DMS153 treated with DMSO at 0.1 percent for 48 hours (cell line): ENCODE measurements around the gene FAR2.
"Not testable (repeated sequence)": the region's sequence is repeated elsewhere in the genome, so short reads cannot be mapped to it uniquely, and the experiment has no call there.

Experiments
- DNase-seq: peaks from one replicate; lab custom pipeline; 2025; ENCODE audit not compliant: unreplicated experiment; lab: John Stamatoyannopoulos, UW

The FAR2 gene

DNA sequence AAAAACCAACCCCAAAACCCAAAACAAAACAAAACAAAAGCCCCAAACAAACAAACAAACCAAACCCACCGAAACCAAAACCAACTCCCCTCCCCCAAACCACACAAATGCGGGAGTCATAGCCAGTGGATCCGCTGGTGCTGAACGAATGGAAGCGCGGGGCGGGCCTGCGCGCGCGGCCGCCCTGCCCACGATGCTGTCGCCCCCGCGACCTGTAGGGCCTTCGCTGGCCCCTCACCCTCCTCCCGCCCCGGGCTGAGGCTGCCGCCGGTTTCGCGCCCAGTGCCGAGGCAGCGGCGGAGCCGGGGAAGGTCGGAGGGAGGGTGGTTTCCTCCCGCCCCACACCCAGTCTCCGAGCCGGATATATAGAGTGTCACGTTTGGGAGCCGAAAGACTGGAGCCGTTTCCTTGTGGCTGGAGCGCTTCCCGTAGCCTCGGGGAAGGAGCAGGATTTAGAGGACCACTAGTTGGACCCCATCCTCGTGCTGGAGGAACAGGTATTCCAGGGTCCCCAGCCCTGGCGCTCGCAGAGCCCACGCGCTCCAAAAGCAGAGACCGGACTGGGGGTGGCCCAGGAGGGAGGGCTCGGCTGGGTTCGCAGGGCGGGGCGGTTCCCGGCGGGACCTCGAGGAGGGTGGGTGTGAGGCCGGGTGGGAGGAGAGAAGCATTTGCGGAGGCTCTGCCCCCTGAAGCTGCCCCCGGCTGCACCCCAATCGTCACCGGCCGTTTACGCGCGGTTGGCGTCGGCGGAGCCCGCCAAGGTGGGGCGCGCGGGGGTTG lies at the start of gene FAR2:
TSS of gene FAR2 (plus strand) at position 368 of the 780 bp plus-strand sequence. CDS start 121,172 bp downstream, outside the sequence.
- no peak for DNase-seq

GRCh38 chr12:29102741-29103140 lies 46.3 kb upstream of the FAR2 start:
- DNase-seq, result no peak

- DNase-seq, result no peak
Observed at GRCh38 chr12:29103539-29103974, 45.5 kb upstream of the FAR2 start.

- DNase-seq, result no peak
Observed at GRCh38 chr12:29104516-29104915, 44.6 kb upstream of the FAR2 start.

GRCh38 chr12:29110506-29111442 lies 38.3 kb upstream of the FAR2 start:
- DNase-seq, result no peak

GRCh38 chr12:29113101-29113500 lies 36.0 kb upstream of the FAR2 start:
- no peak for DNase-seq

GRCh38 chr12:29116414-29116813 lies 32.7 kb upstream of the FAR2 start:
- no peak for DNase-seq

DNA sequence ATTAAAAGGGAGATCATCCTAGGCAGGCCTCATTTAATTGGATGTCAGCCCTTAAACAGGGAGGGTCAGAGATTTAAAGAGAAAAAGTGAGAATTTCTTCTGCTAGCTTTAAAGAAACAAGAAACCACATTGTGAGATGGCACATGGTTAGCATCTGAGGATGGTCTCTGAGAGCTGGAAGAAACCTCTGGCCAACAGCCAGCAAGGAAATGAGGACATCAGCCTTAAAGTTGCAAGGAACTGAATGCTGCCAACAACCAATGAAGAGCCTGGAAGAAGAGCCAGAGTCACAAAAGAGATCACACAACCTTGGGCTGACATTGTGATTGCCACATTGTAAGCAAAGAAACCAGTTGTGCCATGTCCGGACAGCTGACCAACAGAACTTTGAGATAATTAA lies 17.5 kb upstream of the FAR2 start:
- no peak for DNase-seq

DNA sequence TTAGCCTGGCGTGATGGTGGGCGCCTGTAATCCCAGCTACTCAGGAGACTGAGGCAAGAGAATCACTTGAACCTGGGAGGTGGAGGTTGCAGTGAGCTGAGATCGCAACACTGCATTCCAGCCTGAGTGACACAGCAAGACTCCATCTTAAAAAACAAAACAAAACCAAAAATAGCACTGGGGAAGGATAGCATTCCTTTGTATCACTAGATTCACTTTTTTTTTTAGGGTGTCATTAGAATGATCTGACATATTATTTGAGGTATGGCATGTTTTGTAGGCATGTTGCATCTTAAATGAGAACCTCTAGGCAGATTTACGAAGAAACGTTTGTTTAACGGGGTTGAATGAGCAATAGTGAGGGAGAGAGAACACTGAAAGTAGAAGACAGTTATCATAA lies 16.8 kb upstream of the FAR2 start:
- no peak for DNase-seq

- DNase-seq, result no peak
Observed at GRCh38 chr12:29133181-29133580, 15.9 kb upstream of the FAR2 start.

- DNase-seq, result no peak
Observed at GRCh38 chr12:29133680-29134079, 15.4 kb upstream of the FAR2 start.

- DNase-seq, result not testable (repeated sequence)
Observed at GRCh38 chr12:29138256-29138655, 10.8 kb upstream of the FAR2 start.

GRCh38 chr12:29138855-29139254 lies 10.2 kb upstream of the FAR2 start:
- not testable (repeated sequence) for DNase-seq

DNA sequence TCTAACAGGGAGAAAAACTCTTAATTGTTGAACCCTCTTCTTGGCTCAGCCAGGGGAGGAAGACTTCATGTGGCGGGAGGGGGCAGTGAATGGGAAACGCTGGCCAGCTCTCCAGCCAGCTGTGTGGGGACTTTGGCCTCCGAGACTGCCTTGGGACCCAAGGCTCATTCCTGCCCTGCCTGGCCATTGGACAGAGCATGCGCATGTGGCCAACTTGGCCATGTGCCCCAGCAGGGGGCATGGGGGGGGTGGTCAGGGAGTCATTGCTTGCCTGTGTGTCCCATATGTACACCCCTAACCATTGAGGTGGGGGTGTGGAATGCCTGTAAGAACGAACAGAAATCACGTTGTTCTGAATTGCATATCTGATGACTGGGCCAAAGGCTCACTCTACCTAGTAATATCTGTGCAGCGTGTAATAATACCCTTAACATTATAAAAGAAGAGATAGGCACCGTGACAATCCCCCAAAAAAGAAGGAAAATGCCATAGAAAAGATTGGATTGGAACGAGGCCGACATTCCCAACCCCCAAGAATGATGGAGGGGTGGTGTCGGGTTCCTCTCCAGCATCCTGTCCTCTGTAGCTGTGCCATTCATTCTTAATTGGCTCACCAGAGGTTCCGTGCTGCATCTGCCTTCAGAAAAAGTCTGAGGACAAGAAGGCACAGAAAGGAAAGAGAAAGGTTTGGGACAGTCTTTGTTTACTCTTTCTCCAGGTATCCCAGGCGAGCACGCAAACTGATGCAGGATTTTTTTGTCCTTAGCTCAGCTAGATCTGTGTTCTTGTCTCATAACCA lies 3.5 kb upstream of the FAR2 start:
- DNase-seq, result no peak

GRCh38 chr12:29146196-29146595 lies 2.9 kb upstream of the FAR2 start:
- no peak for DNase-seq

DNA sequence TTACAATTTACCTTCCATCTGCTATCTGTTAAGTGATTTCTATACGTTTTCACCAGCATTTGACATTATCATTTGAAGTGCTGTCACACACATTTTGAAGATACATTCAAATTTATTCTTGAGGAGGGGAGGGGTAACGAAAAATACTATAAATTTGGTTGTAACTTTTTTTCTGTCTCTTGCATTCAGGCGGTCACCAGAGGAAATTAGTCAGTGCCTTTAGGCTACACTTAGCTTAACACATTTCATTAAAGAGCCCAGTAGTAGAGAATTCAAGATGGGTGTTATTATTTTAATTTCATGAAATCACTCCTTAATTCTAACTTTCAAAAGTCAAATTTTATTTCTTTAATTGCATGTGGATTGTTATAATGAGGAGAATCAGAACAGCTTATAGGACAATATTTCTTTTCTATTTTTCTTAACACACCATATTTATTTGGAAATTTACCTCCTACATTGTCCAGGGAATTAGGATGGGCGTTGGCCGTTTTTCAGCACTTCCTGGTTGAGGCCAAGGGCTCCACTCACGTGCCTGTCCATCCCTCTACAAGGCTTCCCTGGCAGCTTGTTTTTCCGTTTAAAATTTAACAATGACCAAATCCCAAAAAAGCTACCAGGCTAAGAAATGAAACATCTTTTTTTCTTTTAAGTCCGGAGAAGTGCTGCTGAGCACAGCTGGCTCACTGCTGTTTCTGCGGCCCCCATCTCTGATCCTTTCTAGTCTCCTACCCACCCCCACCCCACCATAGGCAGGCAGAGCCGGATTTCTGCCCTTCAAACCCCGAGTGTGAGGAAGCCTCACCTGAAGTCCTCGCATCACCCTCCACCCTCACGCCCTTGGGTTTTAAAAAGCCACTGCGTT lies 1.1 kb upstream of the FAR2 start:
- DNase-seq, result no peak

DNA sequence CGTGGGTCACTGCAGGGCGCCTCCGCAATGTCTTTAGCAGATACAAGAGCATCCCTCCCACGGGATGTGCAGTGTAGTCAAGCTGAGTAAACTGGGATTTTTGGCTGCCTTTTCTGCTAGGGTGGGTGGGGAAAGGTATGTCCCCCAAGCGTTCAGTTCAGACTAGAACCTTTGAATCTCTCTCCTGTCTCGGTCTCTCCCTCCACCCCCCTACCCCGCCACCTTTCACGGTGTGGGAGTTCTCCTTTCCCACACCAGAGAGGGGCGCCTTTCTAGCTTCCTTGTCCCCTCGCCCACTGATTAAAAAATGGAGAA lies 525 bp upstream of the FAR2 start:
- DNase-seq, result no peak

DNA sequence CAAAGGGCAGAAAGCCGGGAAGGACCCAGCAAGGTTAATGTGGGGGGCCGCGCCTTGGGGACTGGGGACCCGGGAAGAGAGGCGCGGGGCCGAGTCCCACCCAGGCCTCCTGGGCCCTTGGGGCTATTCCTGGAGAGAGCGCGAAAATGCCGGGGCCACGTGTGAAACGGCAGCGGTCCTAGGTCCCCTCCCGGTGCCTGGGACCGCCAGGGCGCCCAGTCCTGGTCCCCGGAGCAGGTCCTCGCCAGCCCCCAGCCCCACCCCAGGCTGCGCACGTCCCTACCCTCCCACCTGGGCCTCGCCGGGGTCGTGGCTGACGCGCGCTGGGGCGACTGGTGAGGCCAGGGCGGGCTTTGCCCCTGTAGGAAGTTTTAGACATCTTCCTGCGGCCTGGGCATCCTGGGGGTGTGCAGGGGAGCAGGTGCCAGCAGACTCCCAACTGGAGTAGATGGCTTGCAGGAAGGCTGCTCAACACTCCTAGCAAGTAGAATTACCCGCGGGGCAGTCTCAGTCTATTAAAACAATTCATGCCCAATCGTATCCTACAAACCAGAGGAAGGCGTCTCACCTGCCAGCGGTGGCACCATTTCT lies 708 bp downstream of the FAR2 start:
- no peak for DNase-seq

DNA sequence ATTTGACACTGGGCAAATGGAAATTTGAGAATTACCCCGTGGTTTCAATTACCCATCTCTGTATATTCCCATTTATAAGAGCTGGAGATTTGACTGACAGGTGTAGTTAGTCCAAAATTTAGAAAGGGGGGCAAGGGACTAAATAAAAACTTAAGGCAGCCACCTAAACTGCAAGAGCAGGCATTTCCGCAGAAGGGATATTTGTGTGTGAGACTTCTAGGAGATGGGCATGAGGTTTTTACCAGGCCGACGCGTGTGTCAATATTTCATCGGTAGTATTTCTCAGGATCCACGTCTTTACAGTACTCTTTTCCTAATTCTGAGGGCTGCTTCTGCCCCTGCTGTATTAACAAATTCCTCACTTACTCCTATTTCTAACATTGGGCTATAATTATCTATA lies 1.4 kb downstream of the FAR2 start:
- no peak for DNase-seq
